ENCODE measurements around the gene TMEM255B. TPM values are rescaled to one million over a fixed set of nuclear protein-coding genes. Genes with fewer than 3 reads are reported as not detected.

The TMEM255B gene
- total RNA-seq, 1 donor from 2014 or later: 13.8 TPM

- Mint-ChIP-seq H3K27me3 (ENCODE audit: unreplicated experiment) (peaks cover 9% of the 10 kb centered on the region), H3K36me3 (ENCODE audit: unreplicated experiment) (peaks cover 25% of the 10 kb centered on the region), H3K9me3 (ENCODE audit: unreplicated experiment) (peaks cover 18% of the 10 kb centered on the region), H3K4me3 (ENCODE audit: unreplicated experiment) (no peak overlapping the region), H3K4me1 (ENCODE audit: low read depth, unreplicated experiment) (peaks cover 3% of the 10 kb centered on the region), H3K27ac (ENCODE audit: unreplicated experiment) (no peak overlapping the region)
- TF ChIP-seq CTCF (IDR thresholded peaks at IDR 0.05; ENCODE audit: partially characterized antibody, unreplicated experiment): no peak
- no peak for DNase-seq
These were observed 52.3 kb downstream of the TMEM255B start for GRCh38 chr13:113811081-113811928.

GRCh38 chr13:113812178-113813040 lies 53.4 kb downstream of the TMEM255B start:
- H3K27ac Mint-ChIP-seq (ENCODE audit: unreplicated experiment): no peak overlapping the region

GRCh38 chr13:113813070-113813748 lies 54.2 kb downstream of the TMEM255B start:
- Mint-ChIP-seq H3K36me3 (ENCODE audit: unreplicated experiment) (peaks cover 21% of the 10 kb centered on the region), H3K27me3 (ENCODE audit: unreplicated experiment) (peaks cover 8% of the 10 kb centered on the region), H3K9me3 (ENCODE audit: unreplicated experiment) (peaks cover 14% of the 10 kb centered on the region), H3K27ac (ENCODE audit: unreplicated experiment) (no peak overlapping the region), H3K4me1 (ENCODE audit: low read depth, unreplicated experiment) (peaks cover 5% of the 10 kb centered on the region), H3K4me3 (ENCODE audit: unreplicated experiment) (no peak overlapping the region)
- no peak for TF ChIP-seq CTCF (IDR thresholded peaks at IDR 0.05; ENCODE audit: partially characterized antibody, unreplicated experiment)
- no peak for DNase-seq

More at GRCh38 chr13:113812178-113813040, 53.4 kb downstream of the TMEM255B start:
- Mint-ChIP-seq H3K36me3 (ENCODE audit: unreplicated experiment) (peaks cover 25% of the 10 kb centered on the region), H3K9me3 (ENCODE audit: unreplicated experiment) (peaks cover 18% of the 10 kb centered on the region), H3K4me1 (ENCODE audit: low read depth, unreplicated experiment) (peaks cover 3% of the 10 kb centered on the region), H3K27me3 (ENCODE audit: unreplicated experiment) (peaks cover 9% of the 10 kb centered on the region), H3K4me3 (ENCODE audit: unreplicated experiment) (no peak overlapping the region)
- DNase-seq: no peak
- no peak for TF ChIP-seq CTCF (IDR thresholded peaks at IDR 0.05; ENCODE audit: partially characterized antibody, unreplicated experiment)

GRCh38 chr13:113813749-113814434 lies 54.9 kb downstream of the TMEM255B start:
- H3K4me3 Mint-ChIP-seq (ENCODE audit: unreplicated experiment): no peak overlapping the region
- no peak for TF ChIP-seq CTCF (IDR thresholded peaks at IDR 0.05; ENCODE audit: partially characterized antibody, unreplicated experiment)
- H3K27me3 Mint-ChIP-seq (ENCODE audit: unreplicated experiment): peaks cover 8% of the 10 kb centered on the region
- H3K36me3 Mint-ChIP-seq (ENCODE audit: unreplicated experiment): peaks cover 15% of the 10 kb centered on the region
- H3K4me1 Mint-ChIP-seq (ENCODE audit: low read depth, unreplicated experiment): peaks cover 5% of the 10 kb centered on the region
- H3K9me3 Mint-ChIP-seq (ENCODE audit: unreplicated experiment): peaks cover 9% of the 10 kb centered on the region
- DNase-seq: no peak
- no peak overlapping the region for H3K27ac Mint-ChIP-seq (ENCODE audit: unreplicated experiment)

Measured in glutamatergic neuron (in vitro differentiated cells).